PFSK-1 (cell line): Measurements from ENCODE around the gene HIVEP2.

ENCODE experiments used
- FOXP2 ChIP-seq: optimal IDR thresholded peaks from 2 replicates; pipeline ENCODE3; 2011; ENCODE audit warnings: borderline replicate concordance, control low read depth, inconsistent platforms; ENCODE audit not compliant: insufficient read depth; ENCODE audit errors: extremely low read length, extremely low read depth
- POLR2AphosphoS5 ChIP-seq: IDR thresholded peaks from 2 replicates; pipeline ENCODE4 v1.6.1; 2012; ENCODE audit warnings: low read depth, mild to moderate bottlenecking, control low read depth, low read length, moderate library complexity
- REST ChIP-seq, 2 experiments: IDR thresholded peaks; 2 replicates each; pipeline versions ENCODE4 v1.6.1 to v1.8.0; 2011 to 2012; ENCODE audit warnings: low read depth in 2 of 2, low read length in 2 of 2, control low read depth in 1 of 2, inconsistent platforms in 1 of 2, mild to moderate bottlenecking in 1 of 2, moderate library complexity in 1 of 2; ENCODE audit not compliant: insufficient read depth in 1 of 2
- SIN3A ChIP-seq: IDR thresholded peaks from 2 replicates; pipeline ENCODE4 v1.6.1; 2012; ENCODE audit warnings: mild to moderate bottlenecking, low read length, moderate library complexity, borderline replicate concordance; ENCODE audit not compliant: insufficient read depth
- TAF1 ChIP-seq: IDR thresholded peaks from 2 replicates; pipeline ENCODE4 v1.6.1; 2012; ENCODE audit warnings: low read length, control low read depth, borderline replicate concordance; ENCODE audit not compliant: insufficient read depth

- TF ChIP-seq POLR2AphosphoS5 (no peak), TAF1 (no peak), REST (IDR thresholded peaks at IDR 0.05; ENCODE audit: insufficient read depth in 1 of 2, low read depth in 2 of 2, low read length in 2 of 2) (no peak), SIN3A (no peak), FOXP2 (no peak)
These were observed 15.1 kb upstream of the HIVEP2 start for GRCh38 chr6:142960098-142960497.
